Measurements from ENCODE around the gene SEPHS2. TPM values are rescaled to one million over a fixed set of nuclear protein-coding genes. Genes with fewer than 3 reads are reported as not detected.

SEPHS2 gene
- total RNA-seq, 4 donors from 2014 or later: 26.5 to 37.6 (median 33.8) TPM

- WGBS: 89% methylated on average over 6 of the region's 6 CpGs
- Histone ChIP-seq H3K4me3 (no peak overlapping the region), H3K9me3 (no peaks in the 10 kb centered on the region), H3K36me3 (peaks cover 0 to 40% (median 16%) of the 10 kb centered on the region in 4 donors), H3K27ac (replicated peaks in 1 of 4) (no peak overlapping the region), H3K4me1 (peaks cover 19 to 40% (median 32%) of the 10 kb centered on the region in 4 donors), H3K27me3 (no peaks in the 10 kb centered on the region)
- no peak for DNase-seq (ENCODE audit: extremely low spot score)
- TF ChIP-seq POLR2AphosphoS5 (IDR thresholded peaks at IDR 0.05) (no peak), EP300 (IDR thresholded peaks at IDR 0.05) (no peak), POLR2A (IDR thresholded peaks at IDR 0.05; ENCODE audit: low read depth) (no peak)
- intact Hi-C loops (cut with DNase I): no loop called here
Measured at GRCh38 chr16:30413112-30413806, 32.4 kb downstream of the SEPHS2 start.

- intact Hi-C loops (cut with DNase I): loop anchor here (10.0 kb wide), 2 partner anchors 55 to 315 kb away; partner anchors contain the start of genes CD2BP2, TBX6 and YPEL3
- H3K4me3 ChIP-seq: peak overlapping the region in 2 of 4 donors; percentile 1 to 28
- no peaks in the 10 kb centered on the region for H3K9me3 ChIP-seq
- peak; percentile 97 for DNase-seq (ENCODE audit: extremely low spot score)
- TF ChIP-seq POLR2AphosphoS5 (IDR thresholded peaks at IDR 0.05) (peak; percentile 46 to 63), CTCF (IDR thresholded peaks at IDR 0.05) (peak; percentile 91 to 96 (median 95)), EP300 (IDR thresholded peaks at IDR 0.05) (no peak)
- 36% methylated on average over 15 of the region's 15 CpGs for WGBS
- peak overlapping the region; percentile 5 to 94 (median 52) for H3K27ac ChIP-seq (replicated peaks in 1 of 4)
- peaks cover 23 to 38% (median 31%) of the 10 kb centered on the region in 4 donors for H3K4me1 ChIP-seq
- H3K36me3 ChIP-seq: peaks cover 0 to 38% (median 16%) of the 10 kb centered on the region in 4 donors
- H3K27me3 ChIP-seq: no peaks in the 10 kb centered on the region
Measured at GRCh38 chr16:30409125-30410060, 36.3 kb downstream of the SEPHS2 start.

- Histone ChIP-seq H3K4me3 (peak overlapping the region; percentile 65 to 81 (median 68)), H3K4me1 (peaks cover 23 to 38% (median 31%) of the 10 kb centered on the region in 4 donors), H3K27me3 (no peaks in the 10 kb centered on the region), H3K9me3 (no peaks in the 10 kb centered on the region), H3K36me3 (peaks cover 0 to 24% (median 10%) of the 10 kb centered on the region in 4 donors), H3K27ac (replicated peaks in 1 of 4) (peak overlapping the region; percentile 81 to 94 (median 92))
- intact Hi-C loops (cut with DNase I): loop anchor here (10.0 kb wide), 2 partner anchors 53 to 313 kb away; partner anchors contain the start of genes CD2BP2, TBX6 and YPEL3
- 12% methylated on average over 14 of the region's 19 CpGs for WGBS
- DNase-seq (ENCODE audit: extremely low spot score): no peak
- TF ChIP-seq EP300 (IDR thresholded peaks at IDR 0.05): no peak
- TF ChIP-seq POLR2A (IDR thresholded peaks at IDR 0.05; ENCODE audit: low read depth): no peak
- TF ChIP-seq CTCF (IDR thresholded peaks at IDR 0.05): no peak
- TF ChIP-seq POLR2AphosphoS5 (IDR thresholded peaks at IDR 0.05): no peak
Measured at GRCh38 chr16:30407804-30408534, 37.7 kb downstream of the SEPHS2 start.

GRCh38 chr16:30407102-30407803, 38.4 kb downstream of the SEPHS2 start, which contains the start of gene ZNF771:
Gene ZNF771, plus strand, starts transcription at chr16:30407606. Its CDS starts 448 bp downstream, at chr16:30408054.
- Histone ChIP-seq H3K36me3 (peaks cover 0 to 17% (median 8%) of the 10 kb centered on the region in 4 donors), H3K27ac (replicated peaks in 1 of 4) (peak within 1 kb of the TSS; percentile 81 to 94 (median 92)), H3K4me1 (peaks cover 23 to 38% (median 31%) of the 10 kb centered on the region in 4 donors), H3K9me3 (no peaks in the 10 kb centered on the region), H3K4me3 (peak within 1 kb of the TSS; percentile 65 to 81 (median 68)), H3K27me3 (no peaks in the 10 kb centered on the region)
- intact Hi-C loops (cut with DNase I): loop anchor here (10.0 kb wide), 2 partner anchors 52 to 312 kb away; partner anchors contain the start of genes CD2BP2, TBX6 and YPEL3
- peak; percentile 60 to 81 for TF ChIP-seq POLR2AphosphoS5 (IDR thresholded peaks at IDR 0.05)
- TF ChIP-seq CTCF (IDR thresholded peaks at IDR 0.05): no peak
- WGBS: under 1% methylated on average over 27 of the region's 65 CpGs
- peak; percentile 98 for DNase-seq (ENCODE audit: extremely low spot score)
